Measurements from ENCODE around the gene NDNF.

NDNF gene

GRCh38 chr4:121072224-121073003 is at the start of gene NDNF:
Gene NDNF (minus strand): TSS chr4:121072535. CDS start chr4:121045837, 26,698 bp downstream.
- DNase-seq, result peak; percentile 38

- no peak for DNase-seq
These were observed 47.4 kb upstream of the NDNF start for GRCh38 chr4:121119715-121120114.

DNA sequence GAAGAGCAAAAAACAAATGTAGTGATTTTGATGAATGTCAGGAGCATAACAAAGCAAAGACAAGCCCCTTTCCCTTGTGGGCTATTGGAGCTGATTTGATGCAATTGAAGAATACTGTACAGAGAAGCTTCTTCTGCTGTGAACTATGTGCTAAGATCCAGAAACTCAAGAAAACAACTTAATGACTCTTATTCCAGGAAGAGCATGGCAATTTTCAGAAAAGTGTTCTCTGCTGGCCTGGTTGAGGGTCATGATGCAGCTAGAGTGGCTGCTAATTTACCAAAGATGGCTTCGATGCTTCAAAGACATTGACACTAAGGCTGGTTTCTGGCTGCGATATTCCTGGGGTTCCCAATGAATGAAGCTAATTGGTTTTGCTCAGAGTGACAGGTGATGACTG is 46.0 kb upstream of the NDNF start:
- no peak for DNase-seq

GRCh38 chr4:121114756-121115155 is 42.4 kb upstream of the NDNF start:
- no peak for DNase-seq

DNA sequence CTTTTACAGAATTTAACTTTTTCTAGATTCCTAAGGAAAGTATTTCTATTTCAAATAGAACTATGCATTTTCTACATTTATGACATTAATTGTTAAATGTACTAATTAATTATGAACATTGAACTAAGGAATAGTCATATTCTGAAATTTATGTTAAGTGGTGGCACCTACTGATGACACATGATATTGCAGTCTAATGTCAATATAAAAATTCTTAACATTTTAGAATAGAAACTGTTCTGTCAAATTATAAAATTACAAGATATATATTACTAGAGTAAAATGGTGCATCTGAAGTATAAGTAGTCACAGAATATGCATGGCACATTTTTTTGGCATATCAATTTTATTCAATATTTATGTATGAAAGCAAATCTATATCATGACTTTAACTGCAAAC is 40.2 kb upstream of the NDNF start:
- DNase-seq, result peak; percentile 22

GRCh38 chr4:121108557-121108956 is 36.2 kb upstream of the NDNF start:
- DNase-seq, result no peak

- DNase-seq, result no peak
These were observed 35.2 kb upstream of the NDNF start for GRCh38 chr4:121107507-121107906.

DNA sequence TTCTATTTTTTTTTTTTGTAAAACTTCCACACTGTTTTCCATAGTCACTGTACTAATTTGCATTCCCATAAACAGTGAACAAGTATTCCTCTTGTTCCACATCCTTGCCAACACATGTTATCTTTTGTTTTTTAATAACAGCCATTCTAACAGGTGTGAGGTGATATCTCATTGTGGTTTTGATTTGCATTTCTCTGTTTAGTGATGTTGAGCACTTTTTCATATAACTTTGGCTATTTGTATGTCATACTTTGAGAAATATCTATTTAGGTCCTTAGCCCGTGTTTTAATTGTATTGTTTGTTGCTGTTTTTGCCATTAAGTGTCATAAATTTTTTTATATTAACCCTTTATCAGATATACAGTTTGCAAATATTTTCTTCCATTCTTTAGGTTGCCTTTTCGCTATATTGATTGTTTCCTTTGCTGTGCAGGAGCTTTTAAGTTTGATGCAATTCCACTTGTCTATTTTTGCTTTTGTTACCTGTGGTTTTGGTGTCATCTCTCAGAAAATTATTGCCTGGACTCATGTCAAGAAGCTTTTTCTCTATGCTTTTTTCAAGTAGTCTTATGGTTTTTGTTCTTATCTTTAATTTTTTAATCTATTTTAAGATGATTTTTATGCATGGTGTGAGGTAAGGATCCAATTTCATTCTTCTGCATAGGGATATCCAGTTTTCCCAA is 27.9 kb upstream of the NDNF start:
- no peak for DNase-seq

DNA sequence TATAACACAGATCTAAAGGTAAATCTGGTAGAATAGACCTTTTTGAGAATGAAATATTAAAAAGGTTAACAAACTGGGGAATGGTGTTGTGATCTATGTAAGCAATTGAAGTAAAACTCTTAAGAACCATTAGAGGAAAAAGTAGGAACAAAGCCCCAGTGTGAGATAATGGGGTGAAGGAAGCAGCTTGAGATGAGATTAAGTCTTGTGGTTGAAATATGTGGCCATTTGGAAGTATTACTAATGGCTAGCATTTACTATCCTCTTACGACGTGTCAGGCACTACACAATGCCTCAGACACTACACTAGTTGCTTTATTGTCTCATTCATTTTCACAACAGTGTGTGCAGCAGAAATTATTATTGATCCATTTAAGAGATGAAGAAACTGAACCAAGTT is 25.9 kb upstream of the NDNF start:
- peak; percentile 78 for DNase-seq

DNA sequence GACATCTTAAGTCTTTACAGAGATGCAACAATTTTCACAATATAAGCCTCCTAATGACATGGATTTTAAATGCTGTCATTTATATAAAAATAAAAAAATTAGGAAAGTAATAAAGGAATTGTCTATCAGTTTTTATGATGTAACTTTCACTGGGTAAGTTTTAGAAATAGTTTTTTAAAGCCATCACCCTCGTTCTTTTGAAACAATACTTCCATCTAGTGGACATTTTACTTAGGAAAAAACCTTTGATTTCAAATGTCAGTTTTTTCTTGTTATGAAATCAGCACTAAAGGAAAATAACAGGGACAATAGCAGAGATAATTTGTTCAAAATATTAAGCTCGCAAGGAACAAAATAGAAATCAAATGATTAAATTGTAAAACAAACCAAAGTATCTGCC is 24.3 kb upstream of the NDNF start:
- peak; percentile 68 for DNase-seq

DNA sequence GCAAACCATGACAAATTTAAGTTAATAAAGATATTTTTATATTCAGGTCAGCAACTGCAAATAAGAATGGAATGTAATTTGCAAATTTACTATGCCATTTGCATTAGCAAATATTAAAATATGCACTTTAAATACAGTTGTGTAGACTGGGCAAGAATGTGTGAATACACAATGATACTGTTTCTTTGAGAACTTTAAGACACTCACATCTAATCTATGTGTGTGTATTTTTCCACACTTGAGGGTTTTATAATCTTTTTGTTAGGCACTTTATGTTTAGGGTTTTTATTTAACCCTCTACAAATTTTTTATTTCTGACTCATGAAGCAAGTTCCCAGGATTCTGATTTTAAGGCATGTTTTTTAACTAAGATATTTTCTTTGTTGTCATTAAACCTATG is 23.9 kb upstream of the NDNF start:
- no peak for DNase-seq

- DNase-seq, result no peak
These were observed 22.1 kb upstream of the NDNF start for GRCh38 chr4:121094297-121094966.

DNA sequence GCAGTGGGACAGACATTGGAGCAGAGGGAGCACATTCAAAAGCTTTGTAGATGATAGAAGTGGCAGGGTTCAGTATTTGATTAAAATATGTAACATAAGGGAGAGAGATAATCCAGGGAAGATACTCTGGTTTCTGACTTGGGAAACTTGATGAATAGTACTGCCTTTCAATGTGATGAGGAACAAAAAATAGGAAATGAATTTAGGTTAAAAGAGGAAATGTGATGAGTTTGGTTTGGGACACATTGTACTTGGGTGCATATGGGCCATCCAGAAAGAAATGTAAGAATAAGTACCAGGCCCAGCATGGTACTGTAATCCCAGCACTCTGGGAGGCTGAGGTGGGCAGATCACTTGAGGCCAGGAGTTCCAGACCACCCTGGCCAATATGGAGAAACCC is 20.9 kb upstream of the NDNF start:
- DNase-seq, result no peak

DNA sequence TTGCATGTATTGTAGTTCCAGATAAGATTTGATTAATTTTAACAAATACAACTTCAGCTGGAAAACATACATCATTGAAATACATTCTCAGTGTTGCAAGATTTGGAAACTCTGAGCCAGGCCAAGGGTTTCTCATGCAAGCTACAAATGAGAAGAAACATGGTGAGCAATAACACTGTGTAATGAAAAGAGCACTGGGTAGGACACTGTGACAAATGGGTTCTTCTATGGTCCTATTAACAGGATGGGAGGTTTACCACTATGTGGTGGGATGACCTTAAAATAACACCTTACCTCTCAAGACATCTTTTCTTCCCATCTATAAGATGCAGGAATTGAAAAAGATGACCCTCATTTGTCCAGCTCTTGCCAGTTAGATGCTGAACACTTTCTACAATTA is 19.6 kb upstream of the NDNF start:
- no peak for DNase-seq

DNA sequence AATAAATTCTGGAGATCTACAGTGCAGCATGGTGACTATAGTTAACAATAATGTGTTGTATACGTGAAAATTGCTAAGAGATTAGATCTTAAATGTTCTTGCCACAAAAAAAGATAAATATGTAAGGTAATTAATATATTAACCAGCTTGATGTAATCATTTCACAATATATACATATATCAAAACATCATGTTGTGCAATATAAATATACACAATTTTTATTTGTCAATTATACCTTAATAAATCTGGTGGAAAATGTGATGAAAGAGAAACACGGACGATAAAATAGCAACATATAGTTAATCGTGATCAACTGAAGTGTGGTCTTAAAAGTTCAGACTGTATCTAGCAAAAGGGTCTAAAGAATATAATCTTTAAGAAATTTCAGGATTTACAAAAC is 16.5 kb upstream of the NDNF start:
- no peak for DNase-seq

GRCh38 chr4:121079376-121079775 is 7.0 kb upstream of the NDNF start:
- no peak for DNase-seq

GRCh38 chr4:121077496-121077895 is 5.2 kb upstream of the NDNF start:
- DNase-seq, result no peak

DNA sequence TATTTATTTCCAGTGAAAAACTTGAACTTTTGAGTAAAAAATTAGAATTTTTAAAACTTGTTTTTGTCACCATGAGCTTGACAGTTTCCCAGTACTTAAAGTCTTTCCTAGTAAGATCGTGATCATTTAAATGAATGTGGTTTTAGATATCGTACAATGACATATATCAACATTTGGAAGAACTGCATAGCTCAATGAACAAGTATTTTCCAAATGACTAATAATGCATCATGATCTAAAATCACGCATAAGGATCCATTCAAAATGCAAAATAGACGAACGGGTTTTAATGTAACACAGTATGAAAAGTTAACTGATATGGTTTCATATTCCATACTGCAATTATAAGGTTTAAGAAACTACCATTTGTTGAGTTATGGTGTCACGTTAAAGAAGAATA is 4.1 kb upstream of the NDNF start:
- DNase-seq, result no peak

DNA sequence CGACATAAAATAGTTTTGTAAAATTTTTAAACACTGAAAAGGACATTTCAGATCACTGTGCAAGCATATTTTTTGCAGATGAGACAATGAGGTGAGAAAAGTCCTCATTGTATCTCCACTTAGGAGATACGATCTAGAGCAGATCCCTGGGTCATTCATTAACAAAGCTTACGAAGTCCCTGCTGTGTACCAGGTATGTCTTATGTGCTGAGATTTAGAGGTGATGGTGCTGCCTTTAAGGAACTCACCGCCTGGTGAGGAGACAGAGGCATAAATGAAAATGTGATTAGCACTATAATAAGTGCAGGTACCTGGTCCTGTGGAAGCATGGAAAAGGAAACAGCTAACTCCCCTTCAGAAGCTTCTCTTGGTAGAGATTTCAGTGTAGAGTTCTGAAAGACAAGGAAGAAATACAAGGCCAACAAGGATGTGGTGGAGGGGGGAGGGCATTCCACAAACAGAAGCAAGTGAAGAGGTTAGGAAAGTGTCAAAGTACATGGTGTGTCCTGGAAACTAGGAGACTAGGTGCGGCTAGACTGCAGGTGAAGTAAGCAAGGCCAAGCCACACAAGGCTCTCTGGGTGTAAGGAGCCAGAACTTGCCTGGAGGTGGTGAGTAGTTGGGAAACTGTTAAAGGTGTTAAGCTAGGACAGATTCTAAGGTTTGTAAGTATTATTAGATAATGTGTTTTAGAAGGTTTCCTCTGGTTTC is 1.5 kb upstream of the NDNF start:
- no peak for DNase-seq

GRCh38 chr4:121073004-121073435 is 685 bp upstream of the NDNF start:
- peak; percentile 18 for DNase-seq

- peak; percentile 27 for DNase-seq
These were observed 603 bp downstream of the NDNF start for GRCh38 chr4:121071640-121072223.

- peak; percentile 31 for DNase-seq
These were observed 1.4 kb downstream of the NDNF start for GRCh38 chr4:121070696-121071639.

Measured in hematopoietic multipotent progenitor cell treated with erythropoietin and hydrocortisone succinate and interleukin-3 and kit ligand, for 4 days (in vitro differentiated cells).